C4-2B (cell line): Measurements from ENCODE around the gene ASB12.

Source experiments
- CTCF ChIP-seq: fragments of 450-650 bp; conservative IDR thresholded peaks from 2 replicates; pipeline ENCODE4 v1.5.1; 2017; ENCODE audit warnings: mild to moderate bottlenecking
- ZFX ChIP-seq: fragments of 450-650 bp; IDR thresholded peaks from 2 replicates; pipeline ENCODE4 v1.6.1; 2017

GRCh38 chrX:64187762-64188150 lies 42.7 kb downstream of the ASB12 start:
- TF ChIP-seq CTCF (no peak), ZFX (no peak)
